HG03354 (cell line): ENCODE results near the gene CD28.
A peak's percentile ranks its signal among the peaks of the same experiment; 100 is the strongest.
"Not testable (repeated sequence)": the region's sequence is repeated elsewhere in the genome, so short reads cannot be mapped to it uniquely, and the experiment has no call there.

ENCODE experiments used
- ATAC-seq: cut with Tn5 transposase; IDR thresholded peaks from one replicate; pipeline ENCODE4 v1.9.1; 2021; ENCODE audit warnings: mild to moderate bottlenecking; ENCODE audit not compliant: unreplicated experiment, poor library complexity, severe bottlenecking

CD28 gene

DNA sequence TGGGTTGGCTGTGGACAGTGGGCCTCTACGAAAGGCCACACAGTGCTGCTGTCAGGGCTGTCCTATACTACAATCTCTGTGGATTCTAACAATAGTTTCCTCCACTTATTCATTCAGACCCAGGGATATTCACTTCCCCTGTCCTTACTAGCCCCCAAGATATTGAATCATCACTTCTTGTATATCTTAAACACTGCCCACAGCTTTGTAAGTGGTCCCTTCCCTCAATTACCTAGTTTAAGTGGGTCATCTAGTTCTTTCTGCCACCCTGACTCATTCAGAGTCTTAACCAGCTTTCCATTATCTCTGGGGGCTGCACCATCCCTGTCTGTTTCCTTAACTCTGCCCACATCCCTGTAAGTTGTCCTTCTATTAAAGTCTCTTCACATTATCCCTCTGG is 69.2 kb downstream of the CD28 start:
- ATAC-seq: no peak

DNA sequence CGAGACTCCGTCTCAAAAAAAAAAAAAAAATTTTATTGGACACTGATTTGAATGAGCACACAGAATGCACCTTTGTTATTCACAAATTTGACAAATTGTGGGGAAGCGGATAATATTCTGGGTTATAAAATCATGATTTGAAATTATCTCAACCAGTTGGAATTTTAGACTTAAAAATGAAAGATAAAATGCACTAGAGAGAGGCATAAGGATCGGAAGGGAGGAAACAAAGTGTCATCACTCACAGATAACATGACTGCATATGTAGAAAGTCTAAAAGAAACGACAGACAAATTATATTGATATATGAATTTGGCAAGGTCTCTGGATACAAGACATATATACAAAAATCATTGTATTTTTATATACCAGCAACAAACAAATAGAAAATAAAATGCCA is 70.6 kb downstream of the CD28 start:
- ATAC-seq: no peak

DNA sequence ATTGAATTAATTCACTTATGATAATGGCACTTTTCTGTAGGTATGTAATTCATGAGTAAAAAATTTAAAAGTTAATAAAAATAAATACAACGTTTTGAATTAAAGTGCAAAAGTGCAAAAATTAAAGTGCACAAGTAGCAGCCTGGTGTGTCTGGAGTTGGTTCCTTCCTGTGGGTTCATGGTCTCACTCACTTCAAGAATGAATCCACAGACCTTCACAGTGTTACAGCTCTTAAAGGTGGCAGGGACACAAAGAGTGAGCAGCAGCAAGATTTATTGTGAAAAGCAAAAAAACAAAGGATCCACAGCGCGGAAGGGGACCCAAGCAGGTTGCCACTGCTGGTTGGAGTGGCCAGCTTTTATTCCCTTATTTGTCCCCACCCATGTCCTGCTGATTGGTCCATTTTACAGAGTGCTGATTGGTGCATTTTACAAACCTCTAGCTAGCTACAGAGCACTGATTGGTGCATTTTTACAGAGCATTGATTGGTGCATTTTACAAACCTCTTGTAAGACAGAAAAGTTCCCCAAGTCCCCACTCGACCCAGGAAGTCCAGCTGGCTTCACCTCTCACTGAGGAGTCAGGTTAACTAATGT is 73.1 kb downstream of the CD28 start:
- ATAC-seq: not testable (repeated sequence)

GRCh38 chr2:203780231-203780630 is 73.8 kb downstream of the CD28 start:
- no peak for ATAC-seq

DNA sequence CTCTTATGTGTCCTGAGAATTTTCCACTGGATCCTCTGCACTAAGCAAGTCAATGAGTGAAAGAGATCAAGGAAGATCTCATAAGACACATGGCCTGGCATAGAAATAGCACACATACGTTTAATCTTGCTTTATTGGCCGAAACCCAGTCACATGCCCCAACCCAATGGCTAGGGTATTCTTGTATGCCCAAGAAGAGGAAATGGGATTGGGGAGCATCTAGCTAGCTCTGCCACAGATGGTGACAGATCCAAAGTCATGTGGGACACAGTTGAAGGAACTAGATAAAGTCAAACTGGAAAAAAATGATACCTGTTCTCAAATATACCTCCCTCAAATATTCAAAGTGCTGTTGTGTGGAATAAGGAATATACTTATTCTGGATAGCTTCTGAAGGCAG is 74.7 kb downstream of the CD28 start:
- ATAC-seq: no peak

DNA sequence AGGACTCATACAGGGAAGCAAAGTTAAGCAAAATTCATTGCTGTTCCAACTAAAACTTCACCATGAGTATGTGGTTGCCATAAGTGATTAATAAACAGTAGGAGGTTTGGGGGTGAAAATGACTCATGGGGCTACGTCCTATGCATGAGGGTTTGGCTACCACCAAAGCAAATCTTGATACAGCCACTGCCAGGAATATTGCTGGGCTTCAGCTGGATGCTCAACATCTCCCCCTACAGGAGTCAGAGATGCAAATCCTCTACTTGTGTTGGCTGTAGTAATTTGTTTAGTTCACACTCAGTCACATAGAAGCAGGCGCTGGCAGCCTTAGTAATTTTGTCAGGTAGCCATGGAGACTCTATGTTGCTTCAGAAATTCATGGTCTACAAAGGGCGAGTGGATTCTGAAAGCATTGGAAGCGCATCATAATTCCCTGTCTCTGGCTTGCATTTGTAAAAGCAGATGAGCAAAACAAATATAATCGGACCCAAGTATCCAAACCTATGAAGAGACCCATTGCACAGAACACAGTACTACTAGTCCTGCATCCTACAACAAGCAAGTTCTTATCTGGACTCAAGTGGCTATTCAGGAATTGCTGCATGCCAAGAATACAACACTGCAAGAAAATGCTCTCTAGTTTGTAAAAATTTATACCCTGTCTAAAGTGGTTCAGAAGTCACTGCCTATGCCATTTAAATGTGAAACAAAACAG is 76.0 kb downstream of the CD28 start:
- peak; percentile 76 for ATAC-seq

DNA sequence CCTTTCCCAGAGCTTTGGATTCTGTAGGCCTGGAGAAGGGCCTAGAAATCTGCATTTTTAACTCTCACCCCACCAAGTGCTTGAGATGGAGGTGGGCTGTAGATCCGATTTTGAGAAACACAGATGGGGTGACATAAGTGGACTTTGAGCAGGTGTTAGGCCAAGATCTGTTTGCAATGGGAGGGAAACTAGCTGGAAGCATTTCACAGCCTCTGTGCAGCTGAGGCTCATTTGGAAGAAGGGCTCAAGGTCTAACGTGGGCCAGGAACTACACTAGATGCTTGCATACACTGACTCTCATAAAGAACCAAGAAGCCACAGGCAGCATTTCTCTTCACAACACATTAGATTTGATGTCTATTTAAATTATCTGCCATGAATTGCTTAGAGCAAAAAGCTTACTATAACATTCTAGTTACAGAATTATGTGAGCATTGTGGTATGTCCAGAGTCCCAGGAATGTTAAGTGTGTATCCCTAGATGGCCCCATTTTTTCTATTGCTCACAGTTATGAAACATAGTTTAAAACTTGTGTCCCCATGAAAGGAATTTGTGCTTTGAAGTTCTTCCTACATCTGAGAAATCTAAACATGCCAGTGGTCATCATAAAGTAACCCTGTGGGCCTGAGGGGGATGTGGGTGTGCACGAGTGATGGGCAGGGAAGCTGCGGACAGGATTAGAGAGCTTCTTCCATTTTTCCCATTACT is 77.2 kb downstream of the CD28 start:
- no peak for ATAC-seq

DNA sequence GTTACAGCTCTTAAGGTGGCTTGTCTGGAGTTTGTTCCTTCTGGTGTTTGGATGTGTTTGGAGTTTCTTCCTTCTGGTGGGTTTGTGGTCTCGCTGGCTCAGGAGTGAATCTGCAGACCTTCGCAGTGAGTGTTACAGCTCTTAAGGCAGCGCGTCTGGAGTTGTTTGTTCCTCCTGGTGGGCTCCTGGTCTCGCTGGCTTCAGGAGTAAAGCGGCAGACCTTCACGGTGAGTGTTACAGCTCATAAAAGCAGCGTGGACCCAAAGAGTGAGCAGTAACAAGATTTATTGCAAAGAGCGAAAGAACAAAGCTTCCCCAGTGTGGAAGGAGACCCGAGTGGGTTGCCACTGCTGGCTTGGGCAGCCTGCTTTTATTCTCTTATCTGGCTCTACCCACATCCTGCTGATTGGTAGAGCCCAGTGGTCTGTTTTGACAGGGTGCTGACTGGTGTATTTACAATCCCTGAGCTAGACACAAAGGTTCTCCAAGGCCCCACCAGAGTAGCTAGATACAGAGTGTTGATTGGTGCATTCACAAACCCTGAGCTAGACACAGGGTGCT is 78.4 kb downstream of the CD28 start:
- ATAC-seq: not testable (repeated sequence)

- ATAC-seq: not testable (repeated sequence)
Measured at GRCh38 chr2:203785391-203786110, 79.1 kb downstream of the CD28 start.

DNA sequence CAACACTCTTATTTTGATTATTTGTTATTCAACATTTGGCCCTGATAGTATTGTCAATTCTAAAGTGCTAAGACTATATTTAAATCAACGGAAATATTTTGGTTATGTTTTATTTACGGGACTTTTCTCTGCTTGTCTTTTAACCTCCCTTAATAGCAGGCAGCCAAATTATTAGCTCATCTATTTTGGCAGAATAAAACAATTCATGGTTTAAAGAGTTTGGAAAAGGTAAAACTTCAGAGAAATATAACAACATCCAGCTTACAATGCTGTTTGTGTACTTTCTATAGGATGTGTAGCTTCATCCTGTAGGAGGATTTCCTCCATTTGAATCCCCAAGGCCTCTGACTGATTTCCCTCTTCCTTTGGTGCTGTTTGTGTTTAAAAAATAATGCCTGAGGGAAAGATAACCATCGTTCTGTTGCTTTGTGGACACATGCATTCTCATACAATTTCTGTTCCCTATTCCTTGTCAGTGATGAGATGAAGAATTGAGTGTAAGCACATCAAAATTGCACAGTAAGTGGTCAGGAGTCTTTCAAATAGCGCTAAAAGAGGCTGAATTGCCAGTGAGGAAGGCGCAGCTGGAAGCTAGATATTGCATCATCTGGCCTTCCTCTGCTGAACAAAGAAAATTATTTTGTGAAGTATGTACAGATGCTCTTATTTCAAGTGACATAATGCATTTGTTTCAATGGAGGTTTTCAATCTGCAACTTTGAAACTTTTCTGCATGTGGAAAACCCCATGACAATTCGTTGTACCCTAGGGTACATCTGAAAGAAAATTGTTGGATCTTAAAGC is 80.3 kb downstream of the CD28 start:
- no peak for ATAC-seq

DNA sequence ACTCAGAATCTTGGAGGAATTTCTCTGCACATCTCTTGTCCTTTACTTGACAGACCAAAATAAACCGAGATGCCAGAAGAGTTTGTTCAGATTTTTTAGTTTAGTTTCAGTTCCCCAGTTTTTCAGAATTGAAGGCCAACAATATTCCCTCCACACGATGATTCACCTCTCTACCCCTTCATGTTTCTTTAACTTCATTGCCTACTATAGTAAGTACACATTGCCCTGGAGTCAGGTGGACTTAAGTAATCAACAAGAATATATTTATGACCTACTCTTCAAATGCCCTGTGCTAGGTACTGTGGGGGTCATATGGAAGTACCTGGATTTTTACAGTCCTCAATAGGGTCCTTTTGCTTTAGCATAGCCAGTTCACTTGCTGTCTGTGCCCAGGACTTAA is 81.5 kb downstream of the CD28 start:
- no peak for ATAC-seq
